Measurements from ENCODE around the gene CREB3.

CREB3 gene

GRCh38 chr9:35703906-35704672, 28.4 kb upstream of the CREB3 start:
- DNase-seq, result no peak

- DNase-seq, result no peak
Observed at GRCh38 chr9:35705372-35705771, 27.1 kb upstream of the CREB3 start.

DNA sequence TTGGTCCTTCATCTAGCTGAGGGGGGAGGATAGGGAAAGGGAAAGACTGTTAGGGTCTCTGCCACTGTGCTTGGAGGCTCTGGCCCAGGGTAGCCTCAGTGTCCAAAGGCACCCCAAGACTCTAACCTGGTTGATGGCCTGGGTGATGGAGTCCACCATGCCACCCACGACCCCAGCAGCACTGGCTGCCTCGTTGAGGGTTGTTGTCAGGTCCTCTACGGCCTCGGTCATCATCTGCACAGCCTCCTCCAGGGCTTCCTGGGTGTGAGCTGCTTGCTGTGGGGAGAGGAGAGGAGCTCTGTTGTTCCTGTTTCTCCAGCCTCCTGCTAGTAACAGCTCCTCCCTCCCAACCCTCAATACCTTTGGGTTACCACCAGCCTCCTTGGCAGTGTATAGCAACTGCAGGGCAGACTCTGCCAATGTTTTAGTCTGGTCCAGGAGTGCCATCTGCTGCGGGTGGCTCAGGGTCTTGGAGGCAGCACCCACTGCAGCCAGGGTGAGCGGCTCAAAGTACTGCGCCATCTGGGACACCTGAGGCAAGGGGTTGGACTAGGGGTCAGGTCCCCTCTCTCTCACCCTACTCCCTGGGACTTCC, 26.5 kb upstream of the CREB3 start:
- peak in 1 of 2 experiments; percentile 23 for DNase-seq

DNA sequence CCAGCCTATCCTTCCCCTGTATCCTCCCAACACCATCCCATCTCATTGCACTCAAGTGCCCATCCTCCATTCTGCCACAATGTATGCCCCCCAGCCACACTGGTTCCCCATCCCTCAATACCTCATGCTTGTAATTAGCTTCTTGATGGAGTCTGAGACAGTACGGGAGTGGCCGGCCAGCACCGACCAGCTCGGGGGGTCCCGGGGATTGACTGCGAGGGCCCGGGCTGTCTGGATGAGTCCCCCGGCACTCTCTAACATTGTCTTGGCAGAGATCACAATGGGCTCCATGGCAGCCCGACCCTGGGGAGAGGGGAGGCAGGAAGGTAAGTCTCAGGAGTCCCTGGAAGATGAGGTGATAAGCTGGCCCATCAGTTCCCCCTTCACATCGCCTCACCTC, 25.5 kb upstream of the CREB3 start:
- DNase-seq, result no peak

GRCh38 chr9:35708146-35708545, 24.3 kb upstream of the CREB3 start:
- no peak for DNase-seq

GRCh38 chr9:35710818-35711500, 21.5 kb upstream of the CREB3 start:
- no peak for DNase-seq

DNA sequence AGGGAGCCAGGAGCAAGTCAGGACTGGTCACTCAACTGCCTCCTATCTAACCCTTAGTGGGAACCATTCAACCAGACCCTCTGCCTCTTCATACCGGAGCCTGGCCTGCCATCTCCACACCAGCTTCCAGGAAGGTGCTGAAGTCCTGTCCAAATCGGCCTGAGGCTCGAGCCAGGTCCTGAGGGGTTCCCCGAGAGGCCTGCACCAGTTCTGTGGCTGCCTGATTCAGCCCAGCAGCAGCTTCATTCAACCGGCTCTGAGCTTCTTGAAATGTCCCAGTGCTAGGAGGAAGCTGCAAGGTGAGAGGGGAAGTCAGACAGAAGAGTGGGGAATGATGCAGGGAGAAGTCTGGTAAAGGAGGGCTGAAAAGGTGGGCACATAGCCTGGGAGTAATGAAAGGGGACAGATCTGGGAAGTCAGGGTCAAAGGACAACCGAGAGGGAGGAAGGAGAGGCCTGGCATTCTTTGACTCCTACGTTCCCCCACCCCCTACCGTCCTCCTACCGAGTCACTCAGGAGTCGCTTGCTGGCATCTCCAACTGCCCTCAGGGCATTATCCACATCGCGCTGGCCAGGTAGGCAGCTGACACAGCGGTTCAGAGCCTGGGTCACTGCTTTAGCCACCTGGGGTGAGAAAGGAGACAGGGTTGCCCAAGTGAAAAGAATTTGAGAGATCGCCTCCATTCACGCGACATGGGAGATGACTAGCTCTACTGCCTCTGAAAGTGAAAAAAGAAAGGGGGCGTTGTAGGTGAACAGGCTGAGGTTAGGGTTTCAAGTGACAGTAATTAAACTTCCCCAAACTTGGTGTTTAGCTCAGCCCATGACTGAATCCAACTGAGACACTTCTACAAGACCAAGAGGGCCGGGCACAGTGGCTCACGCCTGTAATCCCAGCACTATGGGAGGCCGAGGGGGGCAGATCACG, 20.7 kb upstream of the CREB3 start:
- DNase-seq, result no peak

DNA sequence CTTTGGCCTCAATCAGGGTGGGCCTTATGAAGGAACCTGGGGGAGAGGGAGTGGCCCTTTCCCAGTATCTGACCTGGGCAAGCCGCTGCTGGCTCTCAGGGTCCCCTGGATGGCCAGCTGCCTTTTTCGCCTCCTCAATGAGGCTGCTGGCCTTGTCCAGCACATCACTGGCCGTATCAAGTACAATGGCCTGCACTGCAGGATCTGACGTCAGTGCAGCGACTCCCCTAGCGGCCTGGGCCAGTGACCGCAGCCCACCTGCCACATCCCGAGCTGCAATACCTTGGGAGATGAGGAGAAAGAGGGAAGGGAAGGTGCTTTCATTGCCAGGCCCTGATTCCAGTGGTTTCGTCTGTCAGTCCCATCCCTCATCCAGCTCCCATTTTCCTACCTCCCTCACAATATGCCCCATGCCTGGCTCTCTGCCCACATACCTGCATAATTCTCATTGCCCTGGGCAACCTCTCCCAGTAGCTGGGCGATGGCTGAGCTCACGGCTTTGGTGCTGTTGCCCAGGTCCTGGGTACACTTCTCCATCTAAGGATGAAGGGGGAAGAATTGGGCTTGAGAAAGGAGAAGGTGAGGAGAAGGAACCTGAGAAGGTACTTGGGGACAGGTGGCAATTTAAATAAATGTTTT, 19.6 kb upstream of the CREB3 start:
- DNase-seq, result no peak

GRCh38 chr9:35713578-35713977, 18.9 kb upstream of the CREB3 start:
- no peak for DNase-seq

DNA sequence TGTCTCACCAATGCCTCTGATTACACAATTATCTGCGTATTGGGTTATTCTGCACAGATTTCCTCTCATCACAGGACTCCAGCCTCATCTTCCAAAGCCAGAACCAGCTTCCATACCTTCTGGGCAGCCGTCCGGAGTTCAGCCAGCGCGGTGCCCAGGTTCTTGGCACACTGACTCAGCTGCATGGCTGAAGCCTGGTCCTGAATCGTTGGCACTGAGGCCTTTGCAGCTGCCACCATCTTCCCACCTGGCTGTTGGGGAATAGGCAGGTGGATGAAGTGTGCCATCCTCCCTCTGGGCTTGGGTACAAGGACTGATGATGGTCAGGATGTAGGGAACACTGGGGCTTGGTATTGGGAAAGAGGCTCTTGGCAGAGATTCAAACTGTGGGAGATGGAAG, 18.3 kb upstream of the CREB3 start:
- DNase-seq, result no peak

DNA sequence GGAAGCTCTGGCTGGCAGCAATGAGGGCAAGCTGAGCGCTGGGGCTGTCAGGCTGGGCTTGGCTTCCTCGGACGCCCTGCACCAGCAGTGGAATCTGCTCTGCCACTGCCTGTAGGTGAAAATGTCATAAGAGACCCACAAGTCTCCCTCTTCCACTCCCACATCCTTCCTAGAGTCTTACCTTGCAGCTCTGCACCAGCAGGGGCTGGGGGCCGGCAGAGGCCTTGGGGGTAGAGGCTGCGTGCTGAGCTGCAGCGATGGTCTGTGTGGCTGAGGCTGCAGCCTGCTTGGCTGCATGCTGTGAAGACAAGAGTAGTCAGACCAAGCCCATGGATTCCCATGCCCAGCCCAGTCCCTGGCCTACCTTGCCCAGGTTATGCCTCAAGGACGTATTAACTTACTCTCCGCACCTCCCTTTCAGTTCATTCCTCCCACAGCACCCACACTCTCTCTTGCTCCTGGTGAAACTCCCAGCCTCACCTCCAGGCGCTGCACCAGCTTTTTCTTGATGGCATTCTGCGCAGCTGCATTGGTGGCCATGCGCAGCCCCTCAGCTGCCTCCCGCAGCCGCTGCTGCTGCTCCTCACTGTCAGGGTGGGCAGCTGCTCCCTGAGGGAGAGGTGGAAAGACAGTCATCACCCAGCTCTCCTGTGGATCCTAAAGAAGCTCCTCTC, 17.8 kb upstream of the CREB3 start:
- no peak for DNase-seq

DNA sequence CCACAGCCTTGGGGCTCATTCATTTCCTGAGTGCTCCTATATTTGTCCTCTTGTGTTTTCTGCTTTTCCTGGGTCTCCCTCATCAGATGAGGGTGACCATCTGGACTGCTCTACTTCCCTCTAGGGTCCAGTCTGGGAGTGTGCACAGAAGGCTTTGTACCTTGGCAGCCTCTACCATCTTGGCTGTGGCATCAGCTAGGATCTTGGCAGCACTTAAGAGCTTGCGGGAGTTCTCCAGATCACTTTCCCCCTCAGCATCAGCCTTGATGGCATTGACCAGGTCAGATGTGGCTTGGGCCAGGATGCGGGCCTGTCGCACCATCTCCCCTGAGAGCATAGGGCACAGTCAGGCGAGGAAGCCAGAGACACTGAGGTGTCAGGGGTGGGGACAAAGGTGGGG, 16.2 kb upstream of the CREB3 start:
- DNase-seq, result peak in 1 of 2 experiments; percentile 28

DNA sequence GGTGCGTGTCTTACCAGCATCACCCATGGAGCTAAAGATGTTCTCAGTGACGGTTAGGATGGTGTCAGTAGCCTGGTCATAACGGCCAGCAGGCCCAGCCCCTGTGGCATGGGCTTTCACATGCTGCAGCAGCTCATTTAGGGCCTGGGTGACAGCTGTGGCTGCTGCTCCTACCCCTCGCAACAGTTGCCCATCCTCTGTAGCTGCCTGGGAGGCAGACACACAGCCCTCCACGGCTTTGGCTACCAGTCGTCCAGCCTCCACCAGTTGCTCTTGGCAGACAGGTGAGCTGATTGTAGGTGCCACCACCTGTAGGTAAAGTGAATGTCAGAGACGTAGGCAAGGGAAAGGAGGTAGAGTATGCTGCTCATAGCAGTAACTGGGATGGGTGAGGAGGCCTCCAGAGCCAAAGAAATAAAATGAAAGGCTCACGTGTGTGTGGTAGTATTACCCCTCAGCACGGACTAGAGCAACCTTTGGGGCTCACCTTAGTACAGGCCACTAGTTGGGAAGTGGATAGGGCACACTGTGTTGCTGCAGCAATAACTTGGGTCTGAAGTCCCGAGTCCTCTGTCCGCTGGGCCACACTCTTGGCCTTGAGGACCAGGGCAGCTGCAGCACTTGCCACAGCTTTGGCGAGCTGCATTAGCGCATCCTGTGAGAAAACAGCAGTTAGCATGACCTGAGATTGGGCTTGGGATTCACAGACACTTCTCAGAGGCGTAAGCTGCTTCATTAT, 15.2 kb upstream of the CREB3 start:
- no peak for DNase-seq

DNA sequence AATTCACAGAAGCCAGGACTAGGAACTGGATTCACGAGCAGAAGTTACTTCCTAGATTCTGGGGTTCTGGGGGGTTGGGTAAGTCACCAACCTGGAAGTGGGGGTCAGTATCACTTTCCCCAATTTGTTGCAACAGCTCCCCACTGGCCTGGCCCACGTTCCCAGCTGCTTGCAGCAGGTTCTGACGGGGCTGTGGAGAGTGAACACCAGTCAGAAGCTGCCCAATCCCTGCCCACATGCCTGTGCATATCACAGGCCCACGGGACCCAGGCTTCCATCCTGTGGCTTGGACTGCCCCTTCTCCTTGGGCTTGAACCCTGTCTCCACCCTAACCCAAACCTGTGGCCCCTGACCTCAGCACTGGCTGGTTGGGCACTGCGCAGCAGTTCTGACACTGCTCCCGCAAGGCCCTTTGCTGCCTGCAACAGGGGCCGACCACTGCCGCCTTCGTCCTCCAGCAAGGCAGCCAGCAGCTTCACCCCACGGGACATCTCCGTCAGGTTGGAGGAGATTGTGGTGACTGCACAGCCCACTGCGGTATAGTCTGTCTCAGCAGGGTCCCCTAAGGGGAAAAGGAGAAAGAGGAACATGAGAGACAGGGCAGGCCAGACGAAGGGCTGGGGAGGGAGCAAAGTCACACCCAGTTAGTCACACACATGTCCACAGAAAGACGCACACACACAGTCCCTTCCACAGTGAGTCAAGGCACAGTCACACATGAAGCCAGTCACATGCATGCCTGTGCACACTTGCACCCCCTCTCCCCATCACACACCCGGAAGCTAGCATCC, 13.6 kb upstream of the CREB3 start:
- DNase-seq, result no peak

- no peak for DNase-seq
Observed at GRCh38 chr9:35719546-35719945, 12.9 kb upstream of the CREB3 start.

- no peak for DNase-seq
Observed at GRCh38 chr9:35723426-35723825, 9.0 kb upstream of the CREB3 start.

GRCh38 chr9:35723908-35724307, 8.6 kb upstream of the CREB3 start:
- no peak for DNase-seq

- DNase-seq, result no peak
Observed at GRCh38 chr9:35725362-35725761, 7.1 kb upstream of the CREB3 start.

DNA sequence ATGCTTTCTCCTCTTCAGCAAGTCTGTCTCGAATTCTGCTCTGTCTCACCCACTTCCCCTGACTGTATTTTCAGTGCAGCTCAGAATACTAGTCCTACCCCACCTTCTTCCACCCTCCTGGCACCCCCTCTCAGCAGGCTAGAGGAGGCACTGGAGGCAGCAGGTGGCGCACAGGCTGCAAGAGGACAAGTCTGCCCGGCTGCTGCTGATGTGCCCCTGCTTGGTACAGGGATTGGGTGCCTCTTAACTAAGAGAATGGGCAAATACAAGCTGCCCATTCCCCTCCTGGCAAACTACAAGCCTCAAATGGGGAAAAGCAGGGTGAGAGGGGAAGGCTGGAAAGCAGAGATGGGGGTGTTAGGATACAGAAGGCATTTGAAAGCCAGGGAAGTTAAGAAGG, 5.5 kb upstream of the CREB3 start:
- DNase-seq, result no peak

DNA sequence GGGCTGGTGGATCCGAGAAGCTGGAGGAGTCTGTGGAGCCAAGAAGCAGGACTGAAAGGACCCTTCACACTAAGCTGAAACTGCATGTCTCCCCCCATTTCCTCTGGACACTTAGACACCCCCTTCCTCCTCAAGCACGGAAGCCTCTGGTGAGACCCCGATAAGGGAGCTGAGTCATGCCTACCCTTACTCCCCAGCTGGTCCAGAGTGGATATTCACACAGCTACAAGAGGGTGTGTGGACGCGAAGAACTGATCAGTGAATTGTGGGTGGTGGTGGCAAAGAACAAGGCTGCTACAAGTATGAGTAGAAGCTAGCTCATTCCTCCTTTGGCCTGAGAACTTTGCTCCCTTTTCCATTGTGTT, 4.8 kb upstream of the CREB3 start:
- no peak for DNase-seq

Measured in NCI-H446 (cell line).